ENCODE data around the gene TDRD12.
A peak's percentile ranks its signal among the peaks of the same experiment; 100 is the strongest.
"Not testable (repeated sequence)": the region's sequence is repeated elsewhere in the genome, so short reads cannot be mapped to it uniquely, and the experiment has no call there.

The TDRD12 gene

GRCh38 chr19:32718286-32718685, 1.3 kb upstream of the TDRD12 start:
- peak overlapping the region; percentile 86 for H3K27ac ChIP-seq
- TF ChIP-seq ZFX (IDR thresholded peaks at IDR 0.05) = no peak
- TF ChIP-seq CTCF (conservative IDR thresholded peaks at IDR 0.05) = no peak

GRCh38 chr19:32720216-32720935, 809 bp downstream of the TDRD12 start:
- no peak overlapping the region for H3K27ac ChIP-seq
- no peak for TF ChIP-seq ZFX (IDR thresholded peaks at IDR 0.05)
- TF ChIP-seq CTCF (conservative IDR thresholded peaks at IDR 0.05) = no peak

- TF ChIP-seq ZFX (IDR thresholded peaks at IDR 0.05) = no peak
- TF ChIP-seq CTCF (conservative IDR thresholded peaks at IDR 0.05) = no peak
- H3K27ac ChIP-seq = no peak overlapping the region
Observed at GRCh38 chr19:32720936-32721250, 1.3 kb downstream of the TDRD12 start.

- no peak overlapping the region for H3K27ac ChIP-seq
- TF ChIP-seq ZFX (IDR thresholded peaks at IDR 0.05) = no peak
Observed at GRCh38 chr19:32735936-32736335, 16.4 kb downstream of the TDRD12 start.

GRCh38 chr19:32743021-32743420, 23.5 kb downstream of the TDRD12 start:
- no peak overlapping the region for H3K27ac ChIP-seq
- no peak for TF ChIP-seq ZFX (IDR thresholded peaks at IDR 0.05)
- TF ChIP-seq CTCF (conservative IDR thresholded peaks at IDR 0.05) = no peak

GRCh38 chr19:32743447-32743846, 23.9 kb downstream of the TDRD12 start:
- no peak overlapping the region for H3K27ac ChIP-seq
- TF ChIP-seq CTCF (conservative IDR thresholded peaks at IDR 0.05) (no peak), ZFX (IDR thresholded peaks at IDR 0.05) (no peak)

GRCh38 chr19:32744555-32745325, 25.2 kb downstream of the TDRD12 start:
- H3K27ac ChIP-seq = no peak overlapping the region
- no peak for TF ChIP-seq CTCF (conservative IDR thresholded peaks at IDR 0.05)
- no peak for TF ChIP-seq ZFX (IDR thresholded peaks at IDR 0.05)

- not testable (repeated sequence) for H3K27ac ChIP-seq
Observed at GRCh38 chr19:32745594-32746251, 26.2 kb downstream of the TDRD12 start.

- H3K27ac ChIP-seq = not testable (repeated sequence)
Observed at GRCh38 chr19:32746631-32747196, 27.1 kb downstream of the TDRD12 start.
